Measurements from ENCODE around the gene CCDC120.

CCDC120 gene

GRCh38 chrX:49061490-49061889 is 2.7 kb downstream of the CCDC120 start:
- POLR2A ChIA-PET: no interaction called here

DNA sequence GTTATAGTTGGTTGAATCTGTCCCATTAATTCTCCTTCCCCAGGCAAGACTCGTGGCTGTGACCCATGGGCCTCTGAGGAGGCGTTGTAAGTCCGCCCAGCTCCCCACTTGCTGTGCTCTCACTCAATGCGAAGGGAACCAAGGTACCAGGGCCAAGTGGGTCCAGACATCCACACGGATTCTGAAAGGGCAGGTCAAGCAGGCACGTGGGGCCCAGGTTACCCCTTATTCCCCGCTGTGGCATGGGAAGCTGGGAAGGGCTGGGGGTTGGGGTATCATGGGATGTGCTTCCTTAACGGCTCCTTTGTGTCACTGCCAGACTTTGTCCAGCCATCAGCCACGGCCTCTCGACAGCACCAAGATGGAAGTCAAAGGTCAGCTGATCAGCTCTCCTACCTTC is 3.1 kb downstream of the CCDC120 start:
- H3K36me3 ChIP-seq (ENCODE audit: control insufficient read depth in 4 of 4, insufficient read depth in 4 of 4, low read length in 3 of 4): peaks cover 0 to 19% (median 3%) of the 10 kb centered on the region in 4 experiments
- POLR2A ChIA-PET: no interaction called here

More at GRCh38 chrX:49061490-49061889, 2.7 kb downstream of the CCDC120 start:
- Histone ChIP-seq H3K27ac (ENCODE audit: insufficient read depth in 1 of 2, low read depth in 1 of 2, low read length in 2 of 2, poor library complexity in 1 of 2, severe bottlenecking in 2 of 2) (no peak overlapping the region), H3K36me3 (ENCODE audit: control insufficient read depth in 4 of 4, insufficient read depth in 4 of 4, low read length in 3 of 4) (peaks cover 0 to 18% (median 3%) of the 10 kb centered on the region in 4 experiments), H3K4me3 (ENCODE audit: control insufficient read depth in 1 of 7, extremely low read depth in 1 of 7, insufficient read depth in 4 of 7, low read depth in 2 of 7, low read length in 6 of 7) (no peak overlapping the region), H3K9me3 (ENCODE audit: control extremely low read depth in 1 of 5, control insufficient read depth in 4 of 5, insufficient read depth in 2 of 5, low read depth in 1 of 5, low read length in 4 of 5) (no peaks in the 10 kb centered on the region), H3K27me3 (replicated peaks in 2 of 5; ENCODE audit: control insufficient read depth in 4 of 5, insufficient read depth in 5 of 5, low read length in 4 of 5) (no peaks in the 10 kb centered on the region), H3K4me1 (ENCODE audit: control extremely low read depth in 1 of 4, control insufficient read depth in 4 of 4, insufficient read depth in 4 of 4, low read length in 3 of 4) (no peaks in the 10 kb centered on the region)
- WGBS (ENCODE audit: insufficient coverage): 86% methylated on average over 5 of the region's 7 CpGs
- CTCF ChIA-PET: no interaction called here
- DNase-seq: no peak

DNA sequence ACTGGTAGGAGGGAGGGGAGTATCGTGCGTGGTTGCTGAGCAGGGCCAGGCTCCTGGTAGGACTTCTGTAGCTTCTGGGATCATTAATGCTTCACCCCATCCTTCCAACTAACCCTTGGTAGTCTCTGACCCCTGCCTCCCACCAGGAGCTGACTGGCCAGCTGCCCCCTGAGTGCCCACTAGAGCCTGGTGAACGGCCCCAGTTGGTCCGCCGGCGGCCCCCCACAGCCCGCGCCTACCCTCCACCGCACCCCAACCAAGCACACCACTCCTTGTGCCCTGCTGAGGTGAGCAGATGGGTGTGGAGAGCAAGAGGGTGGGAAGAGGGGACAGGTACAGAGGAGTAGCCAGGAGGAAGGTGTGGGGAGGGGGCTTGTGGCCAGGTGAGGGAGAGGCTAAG is 4.9 kb downstream of the CCDC120 start:
- Histone ChIP-seq H3K27ac (ENCODE audit: insufficient read depth in 1 of 2, low read depth in 1 of 2, low read length in 2 of 2, poor library complexity in 1 of 2, severe bottlenecking in 2 of 2) (no peak overlapping the region), H3K4me1 (ENCODE audit: control extremely low read depth in 1 of 4, control insufficient read depth in 4 of 4, insufficient read depth in 4 of 4, low read length in 3 of 4) (no peaks in the 10 kb centered on the region), H3K36me3 (ENCODE audit: control insufficient read depth in 4 of 4, insufficient read depth in 4 of 4, low read length in 3 of 4) (peaks cover 0 to 21% (median 3%) of the 10 kb centered on the region in 4 experiments), H3K4me3 (ENCODE audit: control insufficient read depth in 1 of 7, extremely low read depth in 1 of 7, insufficient read depth in 4 of 7, low read depth in 2 of 7, low read length in 6 of 7) (no peak overlapping the region), H3K9me3 (ENCODE audit: control extremely low read depth in 1 of 5, control insufficient read depth in 4 of 5, insufficient read depth in 2 of 5, low read depth in 1 of 5, low read length in 4 of 5) (no peaks in the 10 kb centered on the region), H3K27me3 (replicated peaks in 2 of 5; ENCODE audit: control insufficient read depth in 4 of 5, insufficient read depth in 5 of 5, low read length in 4 of 5) (no peaks in the 10 kb centered on the region)
- DNase-seq: no peak
- no CpG with 5 or more reads among the region's 9 CpGs for WGBS (ENCODE audit: insufficient coverage)
- ChIA-PET POLR2A (no interaction called here), CTCF (no interaction called here)

More for the DNA sequence above, 3.1 kb downstream of the CCDC120 start:
- 84% methylated on average over 9 of the region's 10 CpGs for WGBS (ENCODE audit: insufficient coverage)
- CTCF ChIA-PET: no interaction called here
- no peaks in the 10 kb centered on the region for H3K27me3 ChIP-seq (replicated peaks in 2 of 5; ENCODE audit: control insufficient read depth in 4 of 5, insufficient read depth in 5 of 5, low read length in 4 of 5)
- no peak for DNase-seq
- H3K4me1 ChIP-seq (ENCODE audit: control extremely low read depth in 1 of 4, control insufficient read depth in 4 of 4, insufficient read depth in 4 of 4, low read length in 3 of 4): no peaks in the 10 kb centered on the region
- no peaks in the 10 kb centered on the region for H3K9me3 ChIP-seq (ENCODE audit: control extremely low read depth in 1 of 5, control insufficient read depth in 4 of 5, insufficient read depth in 2 of 5, low read depth in 1 of 5, low read length in 4 of 5)
- no peak overlapping the region for H3K4me3 ChIP-seq (ENCODE audit: control insufficient read depth in 1 of 7, extremely low read depth in 1 of 7, insufficient read depth in 4 of 7, low read depth in 2 of 7, low read length in 6 of 7)
- no peak overlapping the region for H3K27ac ChIP-seq (ENCODE audit: insufficient read depth in 1 of 2, low read depth in 1 of 2, low read length in 2 of 2, poor library complexity in 1 of 2, severe bottlenecking in 2 of 2)

GRCh38 chrX:49064303-49064702 is 5.5 kb downstream of the CCDC120 start:
- ChIA-PET CTCF (no interaction called here), POLR2A (no interaction called here)
- DNase-seq: no peak
- no peaks in the 10 kb centered on the region for H3K27me3 ChIP-seq (replicated peaks in 2 of 5; ENCODE audit: control insufficient read depth in 4 of 5, insufficient read depth in 5 of 5, low read length in 4 of 5)
- 93% methylated on average over 14 of the region's 20 CpGs for WGBS (ENCODE audit: insufficient coverage)
- H3K27ac ChIP-seq (ENCODE audit: insufficient read depth in 1 of 2, low read depth in 1 of 2, low read length in 2 of 2, poor library complexity in 1 of 2, severe bottlenecking in 2 of 2): no peak overlapping the region
- no peak overlapping the region for H3K4me3 ChIP-seq (ENCODE audit: control insufficient read depth in 1 of 7, extremely low read depth in 1 of 7, insufficient read depth in 4 of 7, low read depth in 2 of 7, low read length in 6 of 7)
- H3K9me3 ChIP-seq (ENCODE audit: control extremely low read depth in 1 of 5, control insufficient read depth in 4 of 5, insufficient read depth in 2 of 5, low read depth in 1 of 5, low read length in 4 of 5): no peaks in the 10 kb centered on the region
- no peaks in the 10 kb centered on the region for H3K4me1 ChIP-seq (ENCODE audit: control extremely low read depth in 1 of 4, control insufficient read depth in 4 of 4, insufficient read depth in 4 of 4, low read length in 3 of 4)
- peaks cover 0 to 22% (median 3%) of the 10 kb centered on the region in 4 experiments for H3K36me3 ChIP-seq (ENCODE audit: control insufficient read depth in 4 of 4, insufficient read depth in 4 of 4, low read length in 3 of 4)

DNA sequence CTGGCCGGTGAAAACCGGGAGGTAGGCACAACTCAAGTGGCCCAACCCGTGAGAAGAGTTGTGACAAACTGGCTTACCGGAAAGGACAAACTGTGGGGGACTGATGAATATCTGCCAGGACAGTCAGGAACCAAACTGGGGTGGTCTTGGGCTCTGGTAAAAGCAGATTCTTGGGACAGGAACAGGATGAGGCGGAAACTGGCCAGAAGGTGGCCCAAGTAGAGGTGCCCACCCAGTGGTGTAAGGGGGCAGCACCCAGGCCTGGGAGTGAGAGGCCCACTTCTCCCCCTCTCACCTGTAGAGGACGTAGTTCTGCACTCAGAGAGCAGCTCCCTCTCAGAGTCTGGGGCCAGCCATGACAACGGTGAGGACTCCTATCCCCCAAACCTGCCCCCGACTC is 5.9 kb downstream of the CCDC120 start:
- H3K9me3 ChIP-seq (ENCODE audit: control extremely low read depth in 1 of 5, control insufficient read depth in 4 of 5, insufficient read depth in 2 of 5, low read depth in 1 of 5, low read length in 4 of 5): no peaks in the 10 kb centered on the region
- no peak overlapping the region for H3K27ac ChIP-seq (ENCODE audit: insufficient read depth in 1 of 2, low read depth in 1 of 2, low read length in 2 of 2, poor library complexity in 1 of 2, severe bottlenecking in 2 of 2)
- no peak for DNase-seq
- POLR2A ChIA-PET: no interaction called here
- no peaks in the 10 kb centered on the region for H3K4me1 ChIP-seq (ENCODE audit: control extremely low read depth in 1 of 4, control insufficient read depth in 4 of 4, insufficient read depth in 4 of 4, low read length in 3 of 4)
- no peak overlapping the region for H3K4me3 ChIP-seq (ENCODE audit: control insufficient read depth in 1 of 7, extremely low read depth in 1 of 7, insufficient read depth in 4 of 7, low read depth in 2 of 7, low read length in 6 of 7)
- H3K27me3 ChIP-seq (replicated peaks in 2 of 5; ENCODE audit: control insufficient read depth in 4 of 5, insufficient read depth in 5 of 5, low read length in 4 of 5): no peaks in the 10 kb centered on the region
- CTCF ChIA-PET: no interaction called here
- 83% methylated on average over 4 of the region's 8 CpGs for WGBS (ENCODE audit: insufficient coverage)
- H3K36me3 ChIP-seq (ENCODE audit: control insufficient read depth in 4 of 4, insufficient read depth in 4 of 4, low read length in 3 of 4): peaks cover 0 to 22% (median 3%) of the 10 kb centered on the region in 4 experiments

DNA sequence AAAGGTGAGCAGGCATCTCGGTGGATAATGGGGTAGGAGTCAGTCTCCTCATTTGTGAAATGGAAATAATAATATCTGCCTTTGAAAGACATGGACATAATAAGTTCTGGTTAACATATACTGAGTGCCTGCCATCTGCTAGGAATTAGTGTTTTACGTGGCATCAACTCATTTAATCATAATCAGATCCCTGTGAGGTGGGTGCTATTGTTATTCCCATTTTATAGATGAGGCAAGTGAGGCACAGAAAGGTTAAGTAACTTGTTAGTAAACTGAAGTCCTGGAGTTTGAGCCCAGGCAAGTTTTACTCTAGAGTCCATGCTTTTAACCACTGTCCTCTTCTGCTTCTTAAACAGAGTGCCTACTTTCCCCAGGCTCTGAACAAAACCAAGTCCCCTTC is 7.5 kb downstream of the CCDC120 start:
- Histone ChIP-seq H3K27ac (ENCODE audit: insufficient read depth in 1 of 2, low read depth in 1 of 2, low read length in 2 of 2, poor library complexity in 1 of 2, severe bottlenecking in 2 of 2) (no peak overlapping the region), H3K36me3 (ENCODE audit: control insufficient read depth in 4 of 4, insufficient read depth in 4 of 4, low read length in 3 of 4) (peaks cover 0 to 22% (median 3%) of the 10 kb centered on the region in 4 experiments), H3K4me3 (ENCODE audit: control insufficient read depth in 1 of 7, extremely low read depth in 1 of 7, insufficient read depth in 4 of 7, low read depth in 2 of 7, low read length in 6 of 7) (no peak overlapping the region), H3K4me1 (ENCODE audit: control extremely low read depth in 1 of 4, control insufficient read depth in 4 of 4, insufficient read depth in 4 of 4, low read length in 3 of 4) (no peaks in the 10 kb centered on the region), H3K9me3 (ENCODE audit: control extremely low read depth in 1 of 5, control insufficient read depth in 4 of 5, insufficient read depth in 2 of 5, low read depth in 1 of 5, low read length in 4 of 5) (no peaks in the 10 kb centered on the region), H3K27me3 (replicated peaks in 2 of 5; ENCODE audit: control insufficient read depth in 4 of 5, insufficient read depth in 5 of 5, low read length in 4 of 5) (no peaks in the 10 kb centered on the region)
- ChIA-PET POLR2A (no interaction called here), CTCF (interaction anchor here (0.9 kb wide), 1 partner anchor 10 kb away, joined by 3 read pairs; no protein-coding TSS in a partner anchor)
- WGBS (ENCODE audit: insufficient coverage): no CpG with 5 or more reads among the region's 2 CpGs
- no peak for DNase-seq

DNA sequence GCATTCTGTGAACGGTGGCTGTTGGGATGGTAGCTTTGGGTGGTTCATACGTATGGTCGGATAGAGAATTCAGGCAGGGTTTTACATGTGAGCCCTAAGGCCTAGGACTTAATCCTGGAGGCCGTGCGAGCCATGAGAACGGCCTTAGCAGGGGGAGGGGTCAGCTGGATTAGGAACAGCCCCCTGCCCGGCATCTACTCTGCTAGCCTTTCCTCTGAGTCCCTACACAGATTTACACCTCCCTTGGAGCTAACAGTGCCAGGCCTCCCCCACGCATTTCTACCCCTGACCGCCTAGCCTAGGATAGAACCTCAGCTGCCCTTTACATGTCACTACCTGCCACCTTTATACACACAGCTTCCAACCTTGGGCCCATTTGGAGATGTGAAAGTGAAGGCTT is 7.9 kb downstream of the CCDC120 start:
- Histone ChIP-seq H3K4me1 (ENCODE audit: control extremely low read depth in 1 of 4, control insufficient read depth in 4 of 4, insufficient read depth in 4 of 4, low read length in 3 of 4) (no peaks in the 10 kb centered on the region), H3K4me3 (ENCODE audit: control insufficient read depth in 1 of 7, extremely low read depth in 1 of 7, insufficient read depth in 4 of 7, low read depth in 2 of 7, low read length in 6 of 7) (no peak overlapping the region), H3K9me3 (ENCODE audit: control extremely low read depth in 1 of 5, control insufficient read depth in 4 of 5, insufficient read depth in 2 of 5, low read depth in 1 of 5, low read length in 4 of 5) (no peaks in the 10 kb centered on the region), H3K27me3 (replicated peaks in 2 of 5; ENCODE audit: control insufficient read depth in 4 of 5, insufficient read depth in 5 of 5, low read length in 4 of 5) (no peaks in the 10 kb centered on the region), H3K36me3 (ENCODE audit: control insufficient read depth in 4 of 4, insufficient read depth in 4 of 4, low read length in 3 of 4) (peaks cover 0 to 22% (median 3%) of the 10 kb centered on the region in 4 experiments), H3K27ac (ENCODE audit: insufficient read depth in 1 of 2, low read depth in 1 of 2, low read length in 2 of 2, poor library complexity in 1 of 2, severe bottlenecking in 2 of 2) (no peak overlapping the region)
- 90% methylated on average over 4 of the region's 9 CpGs for WGBS (ENCODE audit: insufficient coverage)
- POLR2A ChIA-PET: no interaction called here
- no peak for DNase-seq
- CTCF ChIA-PET: interaction anchor here (0.9 kb wide), 1 partner anchor 10 kb away, joined by 3 read pairs; no protein-coding TSS in a partner anchor

Measured in common myeloid progenitor, CD34-positive (primary cell).